Transverse colon (tissue), 3 donors: ENCODE data around the gene ALDOA.

Experiments
- EP300 ChIP-seq: sonication (generic); formaldehyde crosslinking; IDR thresholded peaks from one replicate; pipeline ENCODE4 v1.6.1; 2017; ENCODE audit warnings: antibody characterized with exemption, low read depth
- POLR2A ChIP-seq: fragments of 450-650 bp; IDR thresholded peaks from one replicate; pipeline ENCODE4 v1.6.1; 2016; ENCODE audit warnings: antibody characterized with exemption, mild to moderate bottlenecking, moderate library complexity
- TF ChIP-seq, protein P1 (sequence below), 5 experiments: fragments of 200-600 bp in 3 of 5; fragments of 450-650 bp in 2 of 5; sonication (generic) in 3 of 5; IDR thresholded peaks; 1 replicate in 2 of 5; 2 replicates in 3 of 5; pipeline ENCODE4 v1.5.1; 2016 to 2017; ENCODE audit warnings: antibody characterized with exemption in 5 of 5, inconsistent platforms in 3 of 5, mild to moderate bottlenecking in 2 of 5, moderate library complexity in 1 of 5

- TF ChIP-seq, protein P1, sequence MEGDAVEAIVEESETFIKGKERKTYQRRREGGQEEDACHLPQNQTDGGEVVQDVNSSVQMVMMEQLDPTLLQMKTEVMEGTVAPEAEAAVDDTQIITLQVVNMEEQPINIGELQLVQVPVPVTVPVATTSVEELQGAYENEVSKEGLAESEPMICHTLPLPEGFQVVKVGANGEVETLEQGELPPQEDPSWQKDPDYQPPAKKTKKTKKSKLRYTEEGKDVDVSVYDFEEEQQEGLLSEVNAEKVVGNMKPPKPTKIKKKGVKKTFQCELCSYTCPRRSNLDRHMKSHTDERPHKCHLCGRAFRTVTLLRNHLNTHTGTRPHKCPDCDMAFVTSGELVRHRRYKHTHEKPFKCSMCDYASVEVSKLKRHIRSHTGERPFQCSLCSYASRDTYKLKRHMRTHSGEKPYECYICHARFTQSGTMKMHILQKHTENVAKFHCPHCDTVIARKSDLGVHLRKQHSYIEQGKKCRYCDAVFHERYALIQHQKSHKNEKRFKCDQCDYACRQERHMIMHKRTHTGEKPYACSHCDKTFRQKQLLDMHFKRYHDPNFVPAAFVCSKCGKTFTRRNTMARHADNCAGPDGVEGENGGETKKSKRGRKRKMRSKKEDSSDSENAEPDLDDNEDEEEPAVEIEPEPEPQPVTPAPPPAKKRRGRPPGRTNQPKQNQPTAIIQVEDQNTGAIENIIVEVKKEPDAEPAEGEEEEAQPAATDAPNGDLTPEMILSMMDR (IDR thresholded peaks at IDR 0.05): no peak
- TF ChIP-seq EP300 (no peak), POLR2A (no peak)
Measured at GRCh38 chr16:30088832-30089624, 23.5 kb downstream of the ALDOA start.
